ENCODE results near the gene EHD2.

GRCh38 chr19:47663911-47664771, 49.1 kb upstream of the EHD2 start:
- TF ChIP-seq CTCF (IDR thresholded peaks at IDR 0.05) (no peak), POLR2A (IDR thresholded peaks at IDR 0.05) (no peak)
